Right ventricle myocardium superior (tissue), 1 donor: ENCODE results near the gene ATP2B1. TPM values are rescaled to one million over a fixed set of nuclear protein-coding genes. Genes with fewer than 3 reads are reported as not detected.
"Not testable (repeated sequence)": the region's sequence is repeated elsewhere in the genome, so short reads cannot be mapped to it uniquely, and the experiment has no call there.

Experiments used
- ATAC-seq: fragments of 200-7000 bp; cut with Tn5 transposase; one replicate; pipeline ENCODE4 v1.9.1; 2020; ENCODE audit warnings: mild to moderate bottlenecking; ENCODE audit not compliant: poor library complexity
- DNase-seq: peaks from one replicate; pipeline ENCODE4 v3.0.0-alpha.2; 2020
- intact Hi-C: fragments of 100-400 bp; cut with DNase I; formaldehyde crosslinking; loops from one replicate; pipeline ENCODE4 v1.11.2; 2022
- total RNA-seq: library from RNA; stranded (reverse); fragmentation: NEBNext Ultra II Directional; extraction: Animal tissue kit (Norgen Biotek cat#: 25700); gene quantifications from one replicate; pipeline ENCODE4 v1.2.1, GENCODE V29; 2021
- donor health status: DM: no; HTN: yes; CAD: no; lungs with severe emphysema.

ATP2B1 gene
- total RNA-seq, 1 donor from 2014 or later: 9.8 TPM

GRCh38 chr12:89697728-89698127 lies 10.9 kb downstream of the ATP2B1 start:
- intact Hi-C loops, DNase-seq, ATAC-seq: not testable (repeated sequence)

DNA sequence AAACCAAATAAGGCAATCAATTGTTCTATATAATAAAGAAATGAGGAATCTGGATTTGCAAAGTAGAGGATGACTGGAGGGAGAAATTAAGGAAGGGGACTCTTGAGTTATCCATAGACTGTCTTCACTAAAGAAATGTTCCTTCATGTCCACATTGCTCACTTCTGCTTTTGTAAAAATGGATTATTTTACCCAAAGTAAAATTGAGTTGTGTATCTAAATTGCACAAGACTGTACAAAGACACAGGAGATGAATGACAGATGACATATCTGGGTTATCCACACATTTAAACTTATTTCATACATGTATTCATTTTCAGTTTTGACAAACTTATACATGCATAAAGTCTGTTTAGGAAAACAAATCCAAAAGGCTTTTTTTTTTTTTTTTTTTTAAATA lies 11.3 kb downstream of the ATP2B1 start:
- intact Hi-C loops: no loop called here
- no peak for DNase-seq
- no peak for ATAC-seq

GRCh38 chr12:89695830-89696229 lies 12.8 kb downstream of the ATP2B1 start:
- no peak for ATAC-seq
- intact Hi-C loops: no loop called here
- DNase-seq: no peak

GRCh38 chr12:89695100-89695499 lies 13.5 kb downstream of the ATP2B1 start:
- DNase-seq (no peak), ATAC-seq (no peak)
- intact Hi-C loops: no loop called here

DNA sequence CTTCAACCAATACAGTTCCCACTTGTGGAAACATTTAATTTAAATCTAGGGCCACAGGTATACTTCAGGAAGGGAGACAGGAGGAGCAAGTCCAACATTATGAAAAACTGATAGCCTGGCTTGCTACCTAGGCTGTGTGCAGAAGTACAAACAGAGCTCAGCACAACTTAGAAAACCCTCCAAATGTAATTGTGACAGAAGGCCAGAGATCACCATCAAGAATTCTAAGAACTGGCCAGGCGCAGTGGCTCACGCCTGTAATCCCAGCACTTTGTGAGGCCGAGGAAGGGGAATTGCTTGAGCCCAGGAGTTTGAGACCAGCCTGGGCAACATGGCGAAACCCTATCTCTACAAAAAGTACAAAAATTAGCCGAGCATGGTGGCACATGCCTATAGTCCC lies 14.1 kb downstream of the ATP2B1 start:
- intact Hi-C loops: no loop called here
- no peak for DNase-seq
- ATAC-seq: no peak

GRCh38 chr12:89693639-89694202 lies 14.9 kb downstream of the ATP2B1 start:
- no peak for ATAC-seq
- intact Hi-C loops: no loop called here
- DNase-seq: no peak

- DNase-seq (no peak), ATAC-seq (no peak)
- intact Hi-C loops: no loop called here
These were observed 16.2 kb downstream of the ATP2B1 start for GRCh38 chr12:89692439-89692838.

DNA sequence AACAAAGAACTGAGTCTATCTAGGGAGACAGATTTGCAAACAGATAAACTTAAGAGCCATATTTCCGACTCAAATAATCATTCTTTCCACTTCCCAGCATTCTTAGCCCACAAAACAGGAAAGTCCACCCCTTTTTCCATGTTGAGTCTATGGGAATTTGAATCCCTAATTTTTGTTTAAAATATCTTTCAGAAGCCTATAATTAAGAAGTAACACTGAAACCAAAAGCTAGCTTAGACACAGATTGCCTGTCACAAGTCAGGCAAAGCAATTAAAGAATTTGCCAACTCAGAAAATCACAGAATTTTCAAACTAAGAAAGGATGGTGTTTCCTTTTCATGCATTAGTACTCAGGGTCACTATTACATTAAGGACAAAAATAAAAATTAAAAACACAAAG lies 17.0 kb downstream of the ATP2B1 start:
- intact Hi-C loops: no loop called here
- ATAC-seq: no peak
- DNase-seq: no peak

GRCh38 chr12:89690925-89691324 lies 17.7 kb downstream of the ATP2B1 start:
- DNase-seq (no peak), ATAC-seq (no peak)
- intact Hi-C loops: no loop called here

- no peak for DNase-seq
- ATAC-seq: no peak
- intact Hi-C loops: no loop called here
These were observed 19.3 kb downstream of the ATP2B1 start for GRCh38 chr12:89689306-89689705.

DNA sequence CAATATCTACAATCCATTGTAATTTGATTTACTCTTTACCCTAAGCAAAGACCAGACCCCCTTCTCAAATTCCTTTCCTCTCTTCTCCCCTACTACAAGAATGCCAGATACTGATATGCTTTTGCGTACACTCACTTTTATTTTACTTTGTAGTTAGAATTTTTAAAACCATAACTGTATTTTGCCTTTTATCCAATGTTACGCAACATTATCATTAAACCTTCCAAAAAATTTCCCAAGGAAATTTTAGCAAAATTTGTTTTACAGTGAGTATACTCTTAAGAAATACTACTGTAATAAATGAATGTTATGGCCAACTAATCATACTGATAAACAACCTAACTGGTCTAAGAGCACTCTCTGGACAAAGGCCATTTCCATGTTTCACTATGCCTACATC lies 22.3 kb downstream of the ATP2B1 start:
- ATAC-seq (no peak), DNase-seq (no peak)
- intact Hi-C loops: no loop called here

DNA sequence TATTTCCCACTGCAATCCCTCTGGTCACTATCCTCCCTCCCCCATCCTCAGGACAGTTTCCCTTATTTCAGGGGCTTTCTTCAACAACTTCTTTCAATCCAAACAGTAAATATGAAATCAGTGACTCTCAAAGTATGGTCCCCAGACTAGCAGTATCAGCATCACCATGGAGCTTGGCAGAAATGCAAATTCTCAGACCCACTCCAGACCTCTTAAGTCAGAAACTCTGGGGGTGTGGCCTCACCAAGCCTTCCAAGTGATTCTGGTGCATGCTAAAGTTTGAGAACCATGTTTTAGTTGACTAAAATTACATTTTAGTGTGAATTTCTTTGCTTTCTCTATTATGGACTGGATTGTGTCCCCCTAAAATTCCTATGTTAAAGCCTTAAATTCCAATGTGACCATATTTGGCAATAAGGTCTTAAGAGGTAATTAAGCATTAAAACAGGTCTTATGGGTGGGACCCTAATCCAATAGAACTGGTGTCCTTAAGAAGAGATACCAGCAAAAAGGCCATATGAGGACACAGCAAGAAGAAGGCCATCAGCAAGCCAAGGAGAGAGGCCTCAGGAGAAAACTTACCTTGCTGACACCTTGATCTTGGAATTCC lies 23.2 kb downstream of the ATP2B1 start:
- intact Hi-C loops: no loop called here
- DNase-seq: no peak

DNA sequence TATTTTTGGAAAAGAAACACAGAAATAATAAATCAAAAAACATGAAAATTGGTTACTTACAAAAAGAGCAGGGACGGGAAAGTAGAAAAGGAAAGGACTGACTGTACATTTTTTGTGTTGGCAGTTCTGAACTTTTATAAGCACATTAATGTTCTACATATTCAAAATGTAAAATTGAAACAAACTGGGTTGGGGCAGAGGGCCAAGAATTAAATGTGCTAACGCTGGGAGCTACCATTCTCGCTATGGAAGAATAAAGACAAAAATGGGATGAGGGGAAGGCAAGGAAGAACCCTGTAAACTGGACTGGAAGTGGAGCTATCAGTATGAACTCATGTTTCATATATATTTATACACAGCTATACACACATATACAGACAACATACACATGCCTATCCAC lies 24.5 kb downstream of the ATP2B1 start:
- DNase-seq: no peak
- intact Hi-C loops: no loop called here
- no peak for ATAC-seq

More for the DNA sequence above, 23.2 kb downstream of the ATP2B1 start:
- no peak for ATAC-seq

GRCh38 chr12:89682284-89682683 lies 26.4 kb downstream of the ATP2B1 start:
- intact Hi-C loops: no loop called here
- no peak for ATAC-seq
- no peak for DNase-seq

- DNase-seq (no peak), ATAC-seq (no peak)
- intact Hi-C loops: no loop called here
These were observed 28.2 kb downstream of the ATP2B1 start for GRCh38 chr12:89680409-89680808.

DNA sequence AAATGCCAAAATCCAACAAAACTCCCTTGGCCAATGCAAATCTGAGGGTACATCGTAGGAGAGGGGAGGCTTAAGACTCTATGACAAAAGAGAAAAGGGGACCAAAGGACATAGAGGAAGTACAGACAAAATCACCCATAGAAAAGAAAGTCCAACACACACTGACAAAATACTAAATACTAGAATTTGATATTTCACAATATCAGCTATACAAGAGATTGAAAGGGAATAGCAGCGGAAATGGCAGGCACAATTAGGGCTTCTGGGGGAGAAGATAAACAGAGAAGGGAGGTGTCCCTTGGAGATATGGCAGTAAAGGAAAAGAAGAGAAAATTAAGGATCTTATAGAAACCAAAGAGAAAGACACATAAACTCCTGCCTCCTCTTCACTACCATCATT lies 29.0 kb downstream of the ATP2B1 start:
- ATAC-seq: no peak
- no peak for DNase-seq
- intact Hi-C loops: no loop called here

DNA sequence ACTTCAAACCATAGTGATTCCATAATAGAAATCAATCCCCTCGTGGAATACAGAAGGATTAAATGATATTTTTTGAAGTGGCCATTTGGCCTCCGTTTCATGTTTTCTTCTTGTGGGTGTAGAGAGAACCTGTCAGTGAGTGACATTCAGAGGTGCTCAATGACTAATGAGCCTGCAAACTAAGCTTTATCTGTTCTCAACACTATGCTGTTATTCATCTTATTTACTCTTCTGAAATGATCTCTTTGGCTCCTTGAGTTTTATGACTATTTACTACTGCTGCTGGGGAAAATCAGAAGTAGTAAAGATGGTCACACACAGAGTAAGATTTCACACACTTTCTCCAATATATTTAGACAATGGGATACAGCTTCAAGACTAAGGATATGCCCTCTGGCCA lies 30.4 kb downstream of the ATP2B1 start:
- ATAC-seq (no peak), DNase-seq (no peak)
- intact Hi-C loops: no loop called here

DNA sequence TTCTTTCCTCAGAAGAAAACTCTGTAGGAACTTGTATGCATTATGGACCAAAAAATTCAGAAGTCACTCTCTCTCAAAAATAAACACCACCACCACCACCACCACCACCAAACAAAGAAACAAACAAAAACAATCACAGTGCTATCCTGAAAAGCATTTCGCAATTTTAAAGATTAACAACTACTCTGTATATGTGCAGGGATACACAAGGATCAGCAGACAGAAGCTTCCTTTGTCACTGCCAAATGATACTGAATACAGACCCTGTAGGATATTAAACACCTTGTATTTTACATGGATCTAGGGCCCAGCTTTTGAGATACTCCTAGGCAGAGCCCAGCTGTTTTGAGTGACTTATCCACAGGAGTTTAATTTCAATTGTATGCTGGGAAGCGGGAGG lies 31.7 kb downstream of the ATP2B1 start:
- intact Hi-C loops: no loop called here
- no peak for DNase-seq
- ATAC-seq: no peak

GRCh38 chr12:89674326-89674942 lies 34.2 kb downstream of the ATP2B1 start:
- DNase-seq (no peak), ATAC-seq (no peak)
- intact Hi-C loops: no loop called here

DNA sequence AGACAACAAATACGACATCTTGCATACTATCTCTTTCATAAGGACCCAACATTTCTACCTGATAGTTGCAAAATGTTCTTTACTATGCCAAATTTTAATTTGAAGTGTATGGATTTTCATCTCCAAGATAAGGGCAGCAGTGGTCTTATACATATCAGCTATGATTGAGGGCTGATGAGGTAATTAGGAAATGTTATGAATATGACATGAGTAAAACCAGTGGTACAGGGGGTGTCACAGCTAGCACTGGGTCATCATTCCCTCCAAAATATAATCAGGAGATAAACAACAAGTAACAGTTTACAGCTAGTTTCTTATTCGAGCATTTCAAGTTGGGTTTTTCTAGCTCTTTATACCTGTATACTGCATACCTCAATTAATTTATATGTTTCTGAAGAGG lies 35.0 kb downstream of the ATP2B1 start:
- DNase-seq (no peak), ATAC-seq (no peak)
- intact Hi-C loops: no loop called here

- no peak for ATAC-seq
- intact Hi-C loops: no loop called here
- DNase-seq: no peak
These were observed 36.1 kb downstream of the ATP2B1 start for GRCh38 chr12:89672589-89672979.
